ENCODE results near the gene TCF25. TPM values are rescaled to one million over a fixed set of nuclear protein-coding genes. Genes with fewer than 3 reads are reported as not detected.
"Not testable (repeated sequence)": the region's sequence is repeated elsewhere in the genome, so short reads cannot be mapped to it uniquely, and the experiment has no call there.

TCF25 gene
- total and polyA plus RNA-seq, 8 donors, result 124 to 748 (median 216) TPM

DNA sequence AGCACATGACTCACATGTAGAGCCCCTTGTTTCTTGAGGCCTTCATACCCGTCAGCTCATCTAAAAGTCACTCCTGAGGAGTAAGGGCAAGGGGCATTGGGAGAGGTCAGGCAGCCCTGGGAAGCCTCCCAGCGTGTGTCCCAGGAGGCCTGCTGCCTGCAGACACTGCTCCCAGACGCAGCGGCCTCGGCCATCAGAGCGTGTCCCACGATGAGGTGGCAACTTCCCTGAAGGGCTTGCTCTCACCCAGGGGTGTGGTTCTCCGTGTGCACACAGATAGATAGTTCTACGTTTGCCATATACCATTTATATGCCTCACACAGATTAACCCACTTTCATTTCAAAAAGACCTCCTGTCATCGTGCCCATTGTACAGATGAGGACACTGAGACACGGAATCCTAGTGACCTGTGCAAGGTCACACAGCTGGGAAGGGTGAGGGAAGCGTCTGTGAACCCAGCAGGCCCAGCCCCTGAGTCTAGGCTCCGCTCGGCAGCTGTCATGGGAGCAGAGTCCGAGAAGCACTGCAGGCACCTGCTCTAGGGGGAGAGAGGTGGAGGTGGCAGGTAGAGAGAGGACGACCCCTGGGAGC is 58.0 kb downstream of the TCF25 start:
- Histone ChIP-seq H3K9me3 (no peaks in the 10 kb centered on the region), H3K27ac (no peak overlapping the region), H3K36me3 (peaks cover 0 to 13% (median 0%) of the 10 kb centered on the region in 4 donors), H3K4me1 (peaks cover 2 to 5% (median 4%) of the 10 kb centered on the region in 4 donors), H3K27me3 (peaks cover 0 to 54% (median 3%) of the 10 kb centered on the region in 3 donors), H3K4me3 (no peak overlapping the region)
- WGBS, 5 donors, result 81 to 86% (median 82%) methylated on average over 13 to 16 of the region's 16 CpGs
- TF ChIP-seq, protein P1, sequence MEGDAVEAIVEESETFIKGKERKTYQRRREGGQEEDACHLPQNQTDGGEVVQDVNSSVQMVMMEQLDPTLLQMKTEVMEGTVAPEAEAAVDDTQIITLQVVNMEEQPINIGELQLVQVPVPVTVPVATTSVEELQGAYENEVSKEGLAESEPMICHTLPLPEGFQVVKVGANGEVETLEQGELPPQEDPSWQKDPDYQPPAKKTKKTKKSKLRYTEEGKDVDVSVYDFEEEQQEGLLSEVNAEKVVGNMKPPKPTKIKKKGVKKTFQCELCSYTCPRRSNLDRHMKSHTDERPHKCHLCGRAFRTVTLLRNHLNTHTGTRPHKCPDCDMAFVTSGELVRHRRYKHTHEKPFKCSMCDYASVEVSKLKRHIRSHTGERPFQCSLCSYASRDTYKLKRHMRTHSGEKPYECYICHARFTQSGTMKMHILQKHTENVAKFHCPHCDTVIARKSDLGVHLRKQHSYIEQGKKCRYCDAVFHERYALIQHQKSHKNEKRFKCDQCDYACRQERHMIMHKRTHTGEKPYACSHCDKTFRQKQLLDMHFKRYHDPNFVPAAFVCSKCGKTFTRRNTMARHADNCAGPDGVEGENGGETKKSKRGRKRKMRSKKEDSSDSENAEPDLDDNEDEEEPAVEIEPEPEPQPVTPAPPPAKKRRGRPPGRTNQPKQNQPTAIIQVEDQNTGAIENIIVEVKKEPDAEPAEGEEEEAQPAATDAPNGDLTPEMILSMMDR (IDR thresholded peaks at IDR 0.05), result no peak
- TF ChIP-seq POLR2A (IDR thresholded peaks at IDR 0.05) (no peak), POLR2AphosphoS5 (IDR thresholded peaks at IDR 0.05) (no peak), EP300 (IDR thresholded peaks at IDR 0.05) (no peak)
- no peak for DNase-seq
- intact Hi-C loops (cut with DNase I; ENCODE audit: low total_unique reads), result no loop called here

DNA sequence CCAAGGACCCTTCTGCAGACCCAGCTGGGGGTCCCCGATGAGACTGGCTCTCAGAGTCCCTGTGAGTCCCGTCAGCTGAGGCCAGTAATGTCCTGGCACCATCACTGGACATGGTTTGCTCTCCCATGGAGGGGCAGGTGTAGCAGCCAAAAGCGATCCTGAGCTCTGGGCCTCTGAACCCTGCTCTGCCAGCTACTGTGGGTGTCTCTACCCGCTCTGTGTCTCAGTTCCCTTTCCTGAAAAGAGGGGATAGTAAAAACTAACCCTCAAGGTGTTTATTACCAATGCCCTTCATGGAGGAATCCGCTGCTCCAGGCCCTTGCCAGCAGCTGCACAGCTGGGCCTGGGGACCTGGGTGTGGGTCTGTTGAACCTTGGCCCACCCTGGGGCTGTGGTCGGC is 58.6 kb downstream of the TCF25 start:
- Histone ChIP-seq H3K36me3 (peaks cover 0 to 13% (median 0%) of the 10 kb centered on the region in 4 donors), H3K4me1 (no peaks in the 10 kb centered on the region), H3K4me3 (no peak overlapping the region), H3K27ac (no peak overlapping the region), H3K27me3 (peaks cover 0 to 48% (median 0%) of the 10 kb centered on the region in 3 donors), H3K9me3 (no peaks in the 10 kb centered on the region)
- TF ChIP-seq POLR2A (IDR thresholded peaks at IDR 0.05) (no peak), POLR2AphosphoS5 (IDR thresholded peaks at IDR 0.05) (no peak), EP300 (IDR thresholded peaks at IDR 0.05) (no peak)
- TF ChIP-seq, protein P1 (IDR thresholded peaks at IDR 0.05), result no peak
- intact Hi-C loops (cut with DNase I; ENCODE audit: low total_unique reads), result no loop called here
- DNase-seq, result no peak
- 89 to 94% (median 91%) methylated on average over 6 of the region's 6 CpGs for WGBS, 5 donors

DNA sequence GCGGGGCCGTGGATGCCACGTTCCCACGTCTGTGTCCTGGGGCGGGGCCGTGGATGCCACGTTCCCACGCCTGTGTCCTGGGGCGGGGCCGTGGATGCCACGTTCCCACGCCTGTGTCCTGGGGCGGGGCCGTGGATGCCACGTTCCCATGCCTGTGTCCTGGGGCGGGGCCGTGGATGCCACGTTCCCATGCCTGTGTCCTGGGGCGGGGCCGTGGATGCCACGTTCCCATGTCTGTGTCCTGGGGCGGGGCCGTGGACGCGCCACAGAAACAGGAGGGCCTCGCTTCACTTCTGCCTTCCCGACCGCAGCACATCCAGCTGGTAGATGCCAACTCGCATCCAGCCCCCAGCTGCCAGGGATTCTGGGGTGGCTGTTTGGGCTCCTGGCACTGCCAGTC is 60.6 kb downstream of the TCF25 start:
- WGBS, 5 donors, result 93 to 96% (median 94%) methylated on average over 7 to 29 of the region's 29 CpGs
- peaks cover 0 to 13% (median 0%) of the 10 kb centered on the region in 4 donors for H3K36me3 ChIP-seq
- not testable (repeated sequence) for DNase-seq

DNA sequence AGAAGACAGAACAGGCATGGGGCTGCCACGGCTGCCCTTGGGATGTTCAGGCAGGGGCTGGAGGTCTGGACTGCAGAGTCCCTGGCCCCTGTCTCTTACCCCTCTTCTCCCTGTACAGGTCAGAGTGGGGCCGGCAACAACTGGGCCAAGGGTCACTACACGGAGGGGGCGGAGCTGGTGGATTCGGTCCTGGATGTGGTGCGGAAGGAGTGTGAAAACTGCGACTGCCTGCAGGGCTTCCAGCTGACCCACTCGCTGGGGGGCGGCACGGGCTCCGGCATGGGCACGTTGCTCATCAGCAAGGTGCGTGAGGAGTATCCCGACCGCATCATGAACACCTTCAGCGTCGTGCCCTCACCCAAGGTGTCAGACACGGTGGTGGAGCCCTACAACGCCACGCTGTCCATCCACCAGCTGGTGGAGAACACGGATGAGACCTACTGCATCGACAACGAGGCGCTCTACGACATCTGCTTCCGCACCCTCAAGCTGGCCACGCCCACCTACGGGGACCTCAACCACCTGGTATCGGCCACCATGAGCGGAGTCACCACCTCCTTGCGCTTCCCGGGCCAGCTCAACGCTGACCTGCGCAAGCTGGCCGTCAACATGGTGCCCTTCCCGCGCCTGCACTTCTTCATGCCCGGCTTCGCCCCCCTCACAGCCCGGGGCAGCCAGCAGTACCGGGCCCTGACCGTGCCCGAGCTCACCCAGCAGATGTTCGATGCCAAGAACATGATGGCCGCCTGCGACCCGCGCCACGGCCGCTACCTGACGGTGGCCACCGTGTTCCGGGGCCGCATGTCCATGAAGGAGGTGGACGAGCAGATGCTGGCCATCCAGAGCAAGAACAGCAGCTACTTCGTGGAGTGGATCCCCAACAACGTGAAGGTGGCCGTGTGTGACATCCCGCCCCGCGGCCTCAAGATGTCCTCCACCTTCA is 61.5 kb downstream of the TCF25 start:
- no peak for TF ChIP-seq EP300 (IDR thresholded peaks at IDR 0.05)
- TF ChIP-seq, protein P1 (IDR thresholded peaks at IDR 0.05), result no peak
- no peak for TF ChIP-seq POLR2A (IDR thresholded peaks at IDR 0.05)
- TF ChIP-seq POLR2AphosphoS5 (IDR thresholded peaks at IDR 0.05), result no peak
- Histone ChIP-seq H3K4me3 (no peak overlapping the region), H3K27me3 (peaks cover 0 to 28% (median 0%) of the 10 kb centered on the region in 3 donors), H3K4me1 (no peaks in the 10 kb centered on the region), H3K27ac (no peak overlapping the region), H3K36me3 (peaks cover 0 to 13% (median 0%) of the 10 kb centered on the region in 4 donors), H3K9me3 (no peaks in the 10 kb centered on the region)
- DNase-seq, result no peak
- intact Hi-C loops (cut with DNase I; ENCODE audit: low total_unique reads), result no loop called here
- 92 to 95% (median 94%) methylated on average over 53 to 61 of the region's 61 CpGs for WGBS, 5 donors

More for the DNA sequence above, 60.6 kb downstream of the TCF25 start:
- H3K27me3 ChIP-seq, result peaks cover 0 to 35% (median 0%) of the 10 kb centered on the region in 3 donors
- H3K9me3 ChIP-seq; H3K4me1 ChIP-seq; H3K4me3 ChIP-seq; intact Hi-C loops (cut with DNase I; ENCODE audit: low total_unique reads); H3K27ac ChIP-seq: not testable (repeated sequence)

DNA sequence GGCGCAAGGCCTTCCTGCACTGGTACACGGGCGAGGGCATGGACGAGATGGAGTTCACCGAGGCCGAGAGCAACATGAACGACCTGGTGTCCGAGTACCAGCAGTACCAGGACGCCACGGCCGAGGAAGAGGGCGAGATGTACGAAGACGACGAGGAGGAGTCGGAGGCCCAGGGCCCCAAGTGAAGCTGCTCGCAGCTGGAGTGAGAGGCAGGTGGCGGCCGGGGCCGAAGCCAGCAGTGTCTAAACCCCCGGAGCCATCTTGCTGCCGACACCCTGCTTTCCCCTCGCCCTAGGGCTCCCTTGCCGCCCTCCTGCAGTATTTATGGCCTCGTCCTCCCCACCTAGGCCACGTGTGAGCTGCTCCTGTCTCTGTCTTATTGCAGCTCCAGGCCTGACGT is 62.2 kb downstream of the TCF25 start:
- DNase-seq; intact Hi-C loops (cut with DNase I; ENCODE audit: low total_unique reads); H3K27ac ChIP-seq; H3K9me3 ChIP-seq; H3K4me1 ChIP-seq; H3K4me3 ChIP-seq: not testable (repeated sequence)
- peaks cover 0 to 13% (median 0%) of the 10 kb centered on the region in 4 donors for H3K36me3 ChIP-seq
- peaks cover 0 to 21% (median 0%) of the 10 kb centered on the region in 3 donors for H3K27me3 ChIP-seq
- WGBS, 5 donors, result 90 to 93% (median 91%) methylated on average over 23 to 27 of the region's 27 CpGs
